Stimulated activated CD4-positive, alpha-beta T cell treated with anti-CD3 and anti-CD28 coated beads, Interleukin-1b, Interleukin-23, amount 100 ng/mL, for 1 hour (primary cell): ENCODE data around the gene PHTF2.
A peak's percentile ranks its signal among the peaks of the same experiment; 100 is the strongest.
"Not testable (repeated sequence)": the region's sequence is repeated elsewhere in the genome, so short reads cannot be mapped to it uniquely, and the experiment has no call there.

Experiments used
- DNase-seq, 2 donors: peaks; one replicate each; pipeline ENCODE4 v3.0.0-alpha.2; 2020; ENCODE audit warnings: low read depth in 2 of 2

PHTF2 gene

GRCh38 chr7:77798394-77799077, at the start of gene PHTF2, which contains the start of gene TMEM60:
PHTF2 (plus strand) TSS chr7:77798773.
TMEM60 (minus strand) TSS chr7:77798434; CDS start chr7:77794373, 4,061 bp downstream.
- DNase-seq: peak; percentile 77 to 78

DNA sequence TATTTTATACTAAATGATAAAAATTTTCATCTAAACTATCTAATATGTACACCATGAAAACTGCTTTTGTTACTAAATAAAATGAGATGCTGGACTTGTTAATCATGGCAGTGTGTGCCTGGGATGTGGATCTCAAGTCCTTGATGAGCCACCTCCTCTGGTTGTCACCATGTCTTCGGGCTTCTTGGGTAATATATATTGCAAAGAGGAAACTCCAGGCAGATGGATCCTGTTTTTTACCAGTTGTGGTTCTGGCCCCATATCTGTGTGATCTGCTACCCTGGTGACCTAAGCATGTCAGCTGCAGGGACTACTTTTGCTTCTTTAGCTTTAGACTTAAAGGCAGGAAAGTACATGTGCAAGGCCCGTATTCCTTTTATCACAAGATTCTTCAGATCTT, 46.6 kb upstream of the PHTF2 start:
- no peak for DNase-seq

GRCh38 chr7:77753173-77753572, 45.4 kb upstream of the PHTF2 start:
- DNase-seq: no peak

GRCh38 chr7:77757589-77757988, 41.0 kb upstream of the PHTF2 start:
- no peak for DNase-seq

DNA sequence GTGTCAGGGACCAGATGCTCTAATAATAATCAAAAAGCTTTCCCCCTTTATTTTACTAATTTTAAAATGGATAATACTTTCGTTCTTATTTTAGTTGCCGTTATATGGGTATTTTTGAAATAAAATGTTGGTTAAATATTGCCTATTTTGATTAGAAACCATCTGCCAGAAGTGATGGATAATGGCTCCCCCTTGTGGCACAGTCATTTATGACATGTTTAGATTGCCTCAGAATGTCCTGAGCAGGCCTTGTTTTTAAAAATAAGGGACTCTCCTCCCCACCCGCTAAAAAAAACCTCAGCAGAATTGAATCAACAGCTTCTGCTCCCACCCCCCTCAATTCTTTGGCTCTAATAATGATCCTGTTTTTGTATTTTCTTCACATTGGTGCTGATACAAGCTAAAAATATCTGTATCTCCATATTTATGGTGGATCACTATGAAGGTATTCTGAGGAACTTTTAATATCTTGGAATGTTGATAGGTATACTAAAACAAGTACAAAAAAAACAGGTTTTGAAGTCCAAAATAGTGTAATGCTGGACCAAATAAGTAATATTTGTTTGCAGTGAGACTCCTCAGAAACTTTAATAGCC, 39.2 kb upstream of the PHTF2 start:
- DNase-seq: peak; percentile 36 to 50

GRCh38 chr7:77760809-77761453, 37.6 kb upstream of the PHTF2 start:
- DNase-seq: no peak

DNA sequence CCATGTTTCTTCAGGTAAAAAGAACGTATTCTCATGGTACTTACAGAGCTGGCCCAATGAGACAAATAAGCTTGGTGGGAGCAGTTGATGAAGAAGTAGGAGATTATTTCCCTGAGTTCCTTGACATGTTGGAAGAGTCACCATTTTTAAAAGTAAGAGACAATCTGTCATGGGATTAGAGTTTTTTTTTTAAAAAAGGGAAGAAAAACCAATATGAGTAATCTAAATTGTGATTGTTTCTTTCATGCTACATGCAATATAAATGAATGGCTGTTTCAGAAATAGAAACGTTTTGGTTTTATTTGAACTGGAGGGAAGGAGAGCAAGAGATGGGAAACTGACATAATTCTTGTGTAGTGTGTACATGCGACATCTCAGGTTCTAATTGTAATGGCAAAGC, 33.1 kb upstream of the PHTF2 start:
- no peak for DNase-seq

DNA sequence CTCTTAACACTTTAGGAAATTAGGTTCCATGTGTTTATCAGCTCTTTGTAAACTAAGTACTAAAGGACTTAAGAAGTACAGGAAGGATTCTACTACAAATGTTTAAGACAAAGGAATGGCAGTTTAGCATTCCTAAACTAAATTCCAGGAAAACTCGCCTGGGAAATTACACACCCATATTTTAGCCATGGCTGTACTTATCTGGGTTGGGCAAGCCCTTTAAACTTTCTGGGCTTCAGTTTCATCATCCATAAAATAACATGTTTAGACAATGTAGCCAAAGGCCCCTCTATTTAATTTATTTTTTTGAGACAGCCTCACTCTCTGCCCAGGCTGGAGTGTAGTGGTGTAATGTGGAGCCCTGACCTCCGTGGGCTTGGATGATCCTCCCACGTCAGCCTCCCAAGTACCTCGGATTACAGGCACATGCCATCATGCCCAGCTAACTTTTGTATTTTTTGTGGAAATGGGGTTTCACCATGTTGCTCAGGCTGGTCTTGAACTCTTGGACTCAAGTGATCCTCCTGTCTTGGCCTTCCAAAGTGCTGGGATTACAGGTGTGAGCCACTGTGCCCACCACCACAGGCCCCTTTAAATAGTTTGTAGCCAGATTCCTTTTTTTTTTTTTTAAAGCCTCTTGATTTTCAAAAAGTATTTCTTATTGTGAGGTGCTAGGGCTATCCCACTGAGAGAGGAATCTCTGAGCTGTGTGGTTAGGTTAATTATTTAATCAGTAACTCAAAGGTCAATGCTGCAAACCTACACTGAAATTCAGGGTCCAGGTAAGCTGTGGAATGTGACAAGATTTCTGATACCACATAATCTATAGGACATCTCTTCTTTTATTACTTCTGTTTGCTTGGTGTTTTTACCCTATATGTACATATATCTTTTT, 32.4 kb upstream of the PHTF2 start:
- no peak for DNase-seq

- DNase-seq: no peak
Observed at GRCh38 chr7:77766801-77767605, 31.6 kb upstream of the PHTF2 start.

DNA sequence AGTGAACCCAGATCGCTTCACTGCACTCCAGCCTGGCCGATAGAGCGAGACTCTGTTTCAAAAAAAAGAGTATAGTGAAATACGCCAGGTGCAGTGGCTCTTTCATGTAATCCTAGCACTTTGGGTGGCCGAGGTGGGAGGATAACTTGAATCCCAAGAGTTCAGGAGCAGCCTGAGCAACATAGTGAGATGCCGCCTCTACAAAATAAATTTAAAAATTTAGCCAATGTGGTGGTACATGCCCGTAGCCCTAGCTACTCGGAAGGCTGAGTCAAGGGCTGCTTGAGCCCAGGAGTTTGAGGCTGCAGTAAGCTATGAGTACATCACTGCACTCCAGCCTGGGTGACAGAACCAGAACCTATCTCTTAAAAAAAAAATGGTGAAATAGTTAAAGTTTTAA, 28.3 kb upstream of the PHTF2 start:
- DNase-seq: no peak

DNA sequence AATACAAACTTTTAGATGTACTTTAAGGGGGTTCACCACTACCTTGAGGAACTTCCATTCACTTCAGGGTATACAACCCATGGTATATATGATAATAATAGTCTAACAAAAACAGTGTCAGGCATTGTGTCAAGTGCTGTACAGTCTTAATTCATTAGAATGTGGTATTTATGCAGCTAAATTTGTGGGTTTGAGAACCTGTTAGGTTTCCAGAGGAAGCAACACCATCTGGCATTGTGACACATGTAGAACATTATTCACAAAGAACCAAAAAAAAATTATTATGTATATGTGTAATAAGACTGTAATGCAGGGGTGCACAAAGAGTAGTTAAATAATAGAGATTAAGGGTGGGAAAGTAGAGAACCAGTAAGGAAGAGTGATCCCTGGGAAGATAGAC, 26.7 kb upstream of the PHTF2 start:
- no peak for DNase-seq

DNA sequence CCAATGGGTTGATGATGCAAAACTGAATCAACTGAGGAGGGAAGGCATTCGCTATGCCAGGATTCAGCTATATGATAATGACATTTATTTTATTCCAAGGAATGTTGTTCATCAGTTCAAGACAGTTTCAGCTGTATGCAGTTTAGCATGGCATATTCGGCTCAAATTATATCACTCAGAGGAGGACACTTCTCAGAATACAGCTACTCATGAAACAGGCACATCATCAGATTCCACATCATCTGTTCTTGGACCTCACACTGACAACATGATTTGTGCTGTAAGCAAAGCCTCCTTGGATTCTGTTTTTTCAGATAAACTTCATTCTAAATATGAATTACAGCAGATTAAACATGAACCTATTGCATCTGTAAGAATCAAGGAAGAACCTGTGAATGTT, 20.0 kb upstream of the PHTF2 start:
- DNase-seq: no peak

GRCh38 chr7:77782383-77782782, 16.2 kb upstream of the PHTF2 start:
- no peak for DNase-seq

DNA sequence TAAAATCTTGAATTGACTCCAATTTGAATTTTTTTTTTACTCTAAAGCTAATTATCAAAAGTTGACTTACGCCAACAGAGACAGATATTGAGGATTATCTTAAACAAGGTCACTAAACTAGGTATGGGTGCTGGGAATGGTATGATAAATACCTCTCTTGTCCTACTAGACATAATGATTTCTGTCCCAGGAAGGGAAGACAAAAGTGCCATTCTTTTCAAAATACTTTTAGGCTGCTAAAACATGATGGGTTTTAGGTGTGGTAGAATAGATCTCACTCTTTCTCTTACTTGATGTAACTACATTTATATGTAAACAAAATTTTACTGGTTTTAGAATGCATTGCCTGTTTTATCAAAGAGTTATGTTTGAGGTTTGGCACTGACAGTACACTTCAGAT, 15.5 kb upstream of the PHTF2 start:
- DNase-seq: no peak

DNA sequence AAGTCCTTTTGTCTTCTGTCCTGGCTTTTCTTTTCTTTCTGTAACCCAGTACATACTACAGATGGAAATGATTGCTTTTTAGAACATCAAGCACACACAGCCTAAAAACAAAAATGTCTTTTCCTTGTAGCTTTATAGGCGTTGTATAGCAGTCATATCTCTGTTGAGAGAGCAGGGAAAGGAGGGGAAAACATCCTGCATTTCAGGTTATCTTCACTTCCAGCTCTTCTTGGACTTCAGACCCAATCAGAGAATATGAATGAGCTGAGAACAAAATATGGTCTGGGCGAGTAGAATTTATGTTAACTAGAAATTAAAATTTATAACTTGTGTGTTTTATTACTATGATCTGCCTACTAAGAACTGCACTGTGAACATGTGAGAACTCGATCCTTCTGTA, 15.0 kb upstream of the PHTF2 start:
- DNase-seq: no peak

DNA sequence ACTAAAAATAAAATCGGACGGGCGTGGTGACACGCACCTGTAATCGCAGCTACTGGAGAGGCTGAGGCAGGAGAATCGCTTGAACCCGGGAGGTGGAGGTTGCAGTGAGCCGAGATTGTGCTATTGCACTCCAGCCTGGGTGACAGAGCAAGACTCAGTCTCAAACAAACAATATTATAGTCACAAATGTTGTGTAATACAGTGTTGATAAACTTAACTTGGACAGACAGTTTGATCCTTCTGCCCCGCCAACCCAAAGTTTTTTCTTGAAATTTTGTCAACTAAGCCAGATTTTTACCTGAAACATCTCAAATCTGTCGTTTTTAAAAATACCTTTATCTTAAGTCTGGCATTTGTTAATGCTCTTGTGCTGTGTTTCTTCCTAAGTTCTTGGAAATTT, 14.1 kb upstream of the PHTF2 start:
- DNase-seq: not testable (repeated sequence)

- DNase-seq: no peak
Observed at GRCh38 chr7:77786018-77786417, 12.6 kb upstream of the PHTF2 start.

DNA sequence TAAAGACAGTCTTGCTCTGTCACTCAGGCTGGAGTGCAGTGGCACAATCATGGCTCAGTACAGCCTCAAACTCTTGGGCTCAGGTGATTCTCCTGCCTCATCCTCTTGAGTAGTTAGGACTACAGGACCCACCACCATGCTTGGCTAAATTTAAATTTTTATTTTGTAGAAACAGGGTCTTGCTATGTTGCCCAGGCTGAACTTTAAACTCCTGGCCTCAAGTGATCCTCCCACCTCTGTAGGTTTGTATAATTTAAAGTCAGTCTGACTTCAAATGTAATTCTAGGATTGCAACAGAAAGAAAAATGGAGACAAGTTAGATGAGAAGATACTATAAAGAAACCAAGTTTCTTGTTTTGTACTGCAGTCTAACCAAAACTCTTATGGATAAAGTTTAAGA, 11.8 kb upstream of the PHTF2 start:
- no peak for DNase-seq

GRCh38 chr7:77788327-77788902, 10.2 kb upstream of the PHTF2 start:
- DNase-seq: no peak

- DNase-seq: no peak
Observed at GRCh38 chr7:77791336-77791735, 7.2 kb upstream of the PHTF2 start.

- no peak for DNase-seq
Observed at GRCh38 chr7:77791956-77792355, 6.6 kb upstream of the PHTF2 start.
